ENCODE data around the gene CACNA2D2. TPM values are rescaled to one million over a fixed set of nuclear protein-coding genes. Genes with fewer than 3 reads are reported as not detected.

The CACNA2D2 gene
- total and polyA plus RNA-seq, 2 of the 8 experiments (the other 6 are each of a cell fraction or from before 2014, with no cell fraction given), result 14.1 to 25.0 TPM

GRCh38 chr3:50520849-50521248, 17.4 kb upstream of the CACNA2D2 start:
- no peaks in the 10 kb centered on the region for H3K9me3 ChIP-seq (ENCODE audit: insufficient read depth in 2 of 2, low read depth in 1 of 2, low read length in 1 of 2)
- H3K79me2 ChIP-seq (ENCODE audit: control insufficient read depth in 1 of 2, insufficient read depth in 2 of 2, low read length in 2 of 2), result no peaks in the 10 kb centered on the region
- peak overlapping the region; percentile 81; the same call in 1 of the 2 replicates for H2BK15ac ChIP-seq (ENCODE audit: low read length)
- POLR2A ChIA-PET (ENCODE audit: partially characterized antibody), result no interaction called here
- H3K79me1 ChIP-seq (ENCODE audit: low read depth, low read length), result no peaks in the 10 kb centered on the region
- DNase-seq (ENCODE audit: low read depth in 1 of 2, low spot score in 2 of 2) (no peak), FAIRE-seq (no peak)
- peak overlapping the region; percentile 53 for H2BK20ac ChIP-seq (ENCODE audit: low read length)
- no peaks in the 10 kb centered on the region for H3K27me3 ChIP-seq (replicated peaks in 1 of 4; ENCODE audit: control insufficient read depth in 3 of 4, extremely low read depth in 1 of 4, insufficient read depth in 3 of 4, low read length in 3 of 4)
- CTCF ChIA-PET (ENCODE audit: partially characterized antibody), result interaction anchor here (0.6 to 9.1 kb wide), 7 partner anchors 22 to 150 kb away, joined by 3 to 129 read pairs (median 13); no protein-coding TSS in a partner anchor
- peak overlapping the region; percentile 88; the same call in 1 of the 2 replicates for H2BK5ac ChIP-seq (ENCODE audit: low read depth, low read length)
- H2AFZ ChIP-seq (ENCODE audit: low read length), result no peak overlapping the region
- TF ChIP-seq RFX5 (IDR thresholded peaks at IDR 0.05; ENCODE audit: borderline replicate concordance, low read depth, low read length) (no peak), GTF2F1 (IDR thresholded peaks at IDR 0.05; ENCODE audit: borderline replicate concordance, low read depth, low read length) (no peak), BCL11A (IDR thresholded peaks at IDR 0.05; ENCODE audit: low read depth in 2 of 2, low read length in 2 of 2) (no peak), MAX (IDR thresholded peaks at IDR 0.05) (peak; percentile 30; the same call in 1 of the 2 replicates)
- peak overlapping the region; percentile 95 for H2BK12ac ChIP-seq (ENCODE audit: low read depth, low read length)
- no peak overlapping the region for H3K14ac ChIP-seq (ENCODE audit: insufficient read length)
- no peak overlapping the region for H3K23ac ChIP-seq (ENCODE audit: insufficient read length)
- no peak overlapping the region for H3K56ac ChIP-seq (replicated peaks; ENCODE audit: insufficient read length, low read depth, low read length)
- WGBS, 2 experiments (ENCODE audit: extremely low coverage in 1 of 2, insufficient coverage in 1 of 2, insufficient read length in 1 of 2, insufficient replicate concordance in 2 of 2, low coverage in 1 of 2, low lambda C conversion rate in 2 of 2, missing lambda C conversion rate in 1 of 2), result 75% methylated on average over 3 of the region's 3 CpGs; no CpG with 5 or more reads in 1 of the 2 experiments
- H4K8ac ChIP-seq (ENCODE audit: extremely low read depth, insufficient read depth, low read length), result peak overlapping the region; percentile 90; the same call in 1 of the 2 replicates
- peak overlapping the region; percentile 7 for H2BK120ac ChIP-seq (replicated peaks; ENCODE audit: low read depth, low read length)
- no peaks in the 10 kb centered on the region for H3K36me3 ChIP-seq (ENCODE audit: control insufficient read depth in 2 of 4, insufficient read depth in 4 of 4, low read length in 3 of 4)
- H4K20me1 ChIP-seq (replicated peaks in 1 of 2; ENCODE audit: control insufficient read depth in 1 of 2, insufficient read depth in 2 of 2, low read length in 2 of 2), result no peaks in the 10 kb centered on the region
- peak overlapping the region in 1 of 2 experiments; percentile 25; a peak in 1 of 4 replicates for H3K4me2 ChIP-seq (ENCODE audit: insufficient read depth in 1 of 2, low read depth in 2 of 2, low read length in 2 of 2)
- no peak overlapping the region for H3K4me3 ChIP-seq (ENCODE audit: extremely low read depth in 1 of 4, insufficient read depth in 2 of 4, low read depth in 3 of 4, low read length in 4 of 4)
- H3K4ac ChIP-seq (replicated peaks; ENCODE audit: insufficient read length, low read depth, low read length), result peak overlapping the region; percentile 73
- peak overlapping the region; percentile 69 for H4K91ac ChIP-seq (replicated peaks; ENCODE audit: insufficient read length, low read length)
- peaks cover 3 to 51% (median 38%) of the 10 kb centered on the region in 4 experiments for H3K4me1 ChIP-seq (replicated peaks in 1 of 4; ENCODE audit: control insufficient read depth in 3 of 4, insufficient read depth in 4 of 4, low read length in 3 of 4)
- peak overlapping the region; percentile 2 for H4K5ac ChIP-seq (ENCODE audit: insufficient read length, low read depth, low read length)
- H2AK5ac ChIP-seq (ENCODE audit: low read depth, low read length), result peak overlapping the region; percentile 98
- peak overlapping the region; percentile 97; the same call in 1 of the 2 replicates for H3K18ac ChIP-seq (ENCODE audit: extremely low read depth, low read length)
- no peaks in the 10 kb centered on the region; the same call in none of the 2 replicates for H3K23me2 ChIP-seq (ENCODE audit: low read depth, low read length)
- peak overlapping the region; percentile 71 for H3K27ac ChIP-seq (ENCODE audit: low read depth, low read length)
- no peak overlapping the region for H3K9ac ChIP-seq (replicated peaks in 1 of 4; ENCODE audit: extremely low read depth in 1 of 4, low read depth in 3 of 4, low read length in 3 of 4)

All from H1 (cell line).